ENCODE data around the gene GRAP2.

GRCh38 chr22:40001106-40001505 lies 100.2 kb downstream of the GRAP2 start:
- TF ChIP-seq CTCF (IDR thresholded peaks at IDR 0.05) (no peak), JUND (IDR thresholded peaks at IDR 0.05) (no peak), EP300 (IDR thresholded peaks at IDR 0.05; ENCODE audit: borderline replicate concordance in 1 of 2, low read depth in 1 of 2, low read length in 1 of 2) (no peak), EZH2phosphoT487 (IDR thresholded peaks at IDR 0.05; ENCODE audit: borderline replicate concordance, low read depth) (no peak)
